ENCODE results near the gene ZNF304.

ZNF304 gene

DNA sequence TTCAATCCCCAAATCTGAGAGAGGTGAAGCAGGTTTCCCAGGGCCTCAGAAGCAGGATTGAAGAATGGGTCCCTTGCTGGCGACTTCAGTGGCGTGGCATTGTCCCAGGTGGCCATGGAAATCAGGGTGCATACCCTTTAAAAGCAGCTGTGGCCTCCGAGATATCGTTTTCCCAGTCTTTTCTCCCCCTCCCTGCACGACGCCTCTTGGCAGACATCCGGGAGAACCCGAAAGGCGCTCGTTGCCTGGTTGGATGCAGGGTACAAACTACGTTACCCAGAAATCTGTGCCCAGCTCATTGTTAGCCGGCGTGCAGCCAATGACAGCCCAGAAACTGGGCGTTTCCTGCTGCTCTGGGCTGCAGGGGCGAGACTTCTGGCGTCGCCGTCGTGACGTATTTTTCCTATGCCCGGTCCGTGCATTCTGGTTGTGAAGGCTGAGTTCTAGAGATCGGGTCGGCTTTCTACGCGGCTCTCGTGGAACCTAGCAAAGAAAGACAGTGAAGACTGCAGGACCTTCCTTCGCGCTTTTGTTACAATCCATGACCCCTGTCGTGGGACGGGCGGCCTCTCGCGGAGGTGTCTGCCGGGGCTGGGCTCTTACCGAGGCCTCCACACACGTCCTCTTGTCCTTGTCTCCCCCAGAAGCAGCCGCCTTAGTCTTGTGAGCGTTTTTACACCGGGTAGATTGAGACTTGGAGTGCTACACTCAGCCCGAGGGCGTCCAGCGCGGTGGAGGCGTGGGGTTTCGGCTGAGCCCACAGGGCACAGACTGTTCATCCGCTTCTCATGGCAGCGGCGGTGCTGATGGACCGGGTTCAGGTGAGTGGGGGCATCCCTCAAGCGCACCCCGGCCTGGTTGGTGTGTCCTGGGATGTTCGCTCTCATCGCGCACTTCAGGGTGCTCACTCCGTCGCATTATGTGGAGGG lies at the start of gene ZNF304:
TSS of gene ZNF304 (plus strand) at position 395 of the 929 bp plus-strand sequence. CDS start at position 789, 394 bp downstream.
- DNase-seq, result peak; percentile 96

DNA sequence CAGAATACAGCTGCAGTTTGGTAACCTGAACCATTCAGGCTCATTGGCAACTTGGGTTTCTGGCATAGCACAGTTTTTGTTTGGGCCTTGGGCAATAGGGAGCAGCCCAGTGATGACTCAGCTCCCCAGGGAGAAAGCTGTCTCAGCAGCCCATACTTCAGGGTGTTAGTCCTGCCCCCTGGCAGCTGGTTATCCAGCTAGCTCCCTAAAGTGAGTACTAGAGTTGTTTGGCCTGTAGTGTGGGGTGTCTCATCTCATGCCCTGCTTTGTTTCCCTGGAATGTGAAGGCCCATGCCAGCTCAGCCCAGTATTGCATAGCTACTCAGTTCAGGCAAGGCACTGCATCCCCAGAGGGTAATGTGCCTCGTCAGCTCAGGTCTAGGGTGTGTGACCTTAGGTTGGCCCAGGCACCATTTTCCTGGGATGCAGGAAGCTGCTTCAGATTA lies 49.0 kb upstream of the ZNF304 start:
- DNase-seq, result no peak

DNA sequence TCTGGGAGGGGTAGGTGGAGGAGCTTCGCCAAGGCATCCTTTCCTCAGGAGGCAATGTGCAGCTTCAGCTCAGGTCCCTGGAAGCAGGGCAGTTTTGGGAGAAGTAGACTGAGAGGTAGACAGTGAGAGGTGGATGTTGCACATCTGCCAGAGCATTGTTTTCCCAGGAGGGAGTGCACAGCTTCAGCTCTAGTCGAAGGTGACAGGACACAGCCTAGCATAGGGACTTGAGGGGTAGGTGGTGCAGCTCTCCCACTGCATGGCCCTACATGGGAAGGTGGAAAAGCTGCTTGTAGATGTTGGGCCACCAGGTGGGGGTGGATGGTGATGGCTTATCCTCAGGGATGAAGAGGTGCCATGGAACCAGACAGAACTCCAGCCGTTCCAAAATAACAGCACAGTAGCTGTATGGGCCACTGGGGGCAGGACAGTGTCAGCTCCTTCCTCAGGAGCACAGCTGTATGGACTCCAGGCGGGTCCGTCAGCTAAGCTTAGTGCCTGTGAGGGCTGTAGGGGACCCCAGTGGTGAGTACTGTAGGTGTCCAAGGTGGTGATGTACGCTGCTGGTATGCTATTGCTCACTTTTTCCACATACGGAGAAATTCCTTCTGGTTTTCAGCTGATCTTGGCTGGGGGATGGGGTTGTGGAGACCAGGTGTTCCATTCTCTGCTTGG lies 48.2 kb upstream of the ZNF304 start:
- DNase-seq, result no peak

DNA sequence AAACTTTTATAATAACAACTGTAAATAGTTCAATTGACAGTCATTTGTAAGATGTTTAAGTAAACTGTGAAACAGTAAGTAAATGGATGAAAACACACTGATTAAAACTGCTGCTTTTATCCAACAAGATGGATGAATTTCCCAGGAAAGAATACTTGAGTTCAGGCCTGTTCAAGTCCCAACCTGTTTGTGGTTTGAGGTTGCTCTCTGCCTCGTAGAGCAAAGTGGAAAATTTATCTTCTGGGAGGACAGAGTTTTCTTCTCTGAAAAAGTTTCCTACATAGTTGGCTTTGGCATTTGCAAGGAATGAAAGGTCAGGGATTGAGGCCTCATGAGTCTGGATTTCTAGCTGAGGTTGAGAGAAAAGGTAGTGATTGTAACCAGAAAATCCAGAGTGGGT lies 46.0 kb upstream of the ZNF304 start:
- DNase-seq, result no peak

DNA sequence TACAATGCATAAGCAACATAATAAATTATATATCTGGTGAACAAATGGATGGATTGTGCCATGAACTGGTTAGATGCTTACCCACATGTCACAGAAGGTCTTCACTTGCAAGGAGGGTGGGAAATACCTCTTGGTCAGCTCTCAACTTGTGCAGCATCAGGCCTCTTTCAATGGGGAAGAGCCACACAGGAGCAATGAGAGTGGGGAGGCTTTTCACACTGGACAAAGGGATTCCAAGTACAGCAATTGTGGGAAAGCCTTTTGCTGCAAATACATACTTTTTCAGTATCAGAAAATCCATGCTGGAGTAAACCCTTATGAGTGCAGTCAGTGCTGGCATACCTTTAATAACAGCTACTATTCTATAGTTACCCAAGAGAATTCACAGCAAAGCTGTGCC lies 42.6 kb upstream of the ZNF304 start:
- DNase-seq, result no peak

DNA sequence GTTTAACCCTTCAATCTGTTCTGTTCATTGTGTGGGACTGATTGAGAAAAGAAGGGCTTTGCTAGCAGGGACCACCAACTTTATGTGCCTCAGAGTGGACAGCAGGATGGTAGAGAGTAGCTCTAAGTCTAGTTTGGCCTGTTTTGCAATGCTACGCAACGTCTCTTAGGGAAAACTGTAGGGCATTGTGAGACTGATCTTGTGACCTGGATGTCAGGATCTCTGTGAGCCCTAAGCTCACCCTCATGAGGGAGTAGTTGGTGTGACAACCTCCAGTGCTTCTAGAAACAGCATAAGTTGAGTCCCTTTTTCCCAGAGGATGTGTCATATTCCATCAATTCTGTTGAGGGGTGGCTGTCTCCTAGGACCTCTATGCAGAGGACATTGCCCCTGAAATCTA lies 40.3 kb upstream of the ZNF304 start:
- DNase-seq, result no peak

- DNase-seq, result peak; percentile 34
Measured at GRCh38 chr19:57314146-57314545, 36.9 kb upstream of the ZNF304 start.

DNA sequence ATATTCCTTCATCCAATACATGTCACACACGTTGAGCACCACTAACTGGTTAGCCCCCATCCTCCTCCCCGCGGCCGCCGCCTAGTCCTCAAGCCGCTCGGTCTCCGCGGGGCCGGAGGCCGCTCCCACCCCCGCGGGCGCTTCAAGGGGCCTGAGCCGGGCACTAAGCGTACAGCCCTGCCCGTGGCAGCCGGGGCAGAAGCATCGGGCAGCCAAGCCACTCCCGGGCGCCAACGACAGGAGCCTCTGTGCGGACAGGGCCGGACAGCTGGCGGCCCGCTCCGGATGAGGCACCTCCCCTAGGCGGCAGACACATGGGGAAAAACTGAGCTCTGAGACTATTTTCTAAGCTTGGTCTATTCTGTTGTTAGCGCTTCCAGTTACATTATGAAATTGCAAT lies 33.6 kb upstream of the ZNF304 start:
- no peak for DNase-seq

DNA sequence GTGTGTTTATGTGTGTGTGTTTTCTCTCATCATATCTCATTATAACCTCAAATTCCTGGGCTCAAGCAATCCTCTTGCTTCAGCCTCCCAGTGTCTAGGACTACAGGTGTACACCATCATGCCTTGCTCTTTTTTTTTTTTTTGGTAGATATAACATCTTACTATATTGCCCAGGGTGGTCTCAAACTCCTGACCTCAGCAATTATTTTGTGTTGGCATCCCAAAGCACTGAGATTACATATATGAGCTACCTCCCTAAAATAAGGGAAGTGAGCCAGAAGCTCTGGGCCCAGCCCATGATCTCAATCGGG lies 31.2 kb upstream of the ZNF304 start:
- no peak for DNase-seq

- DNase-seq, result peak; percentile 97
Measured at GRCh38 chr19:57320180-57321084, 30.6 kb upstream of the ZNF304 start, which contains the start of gene ZNF543. Gene ZNF543, plus strand, starts transcription at chr19:57320472. Its CDS starts 382 bp downstream, at chr19:57320854.

DNA sequence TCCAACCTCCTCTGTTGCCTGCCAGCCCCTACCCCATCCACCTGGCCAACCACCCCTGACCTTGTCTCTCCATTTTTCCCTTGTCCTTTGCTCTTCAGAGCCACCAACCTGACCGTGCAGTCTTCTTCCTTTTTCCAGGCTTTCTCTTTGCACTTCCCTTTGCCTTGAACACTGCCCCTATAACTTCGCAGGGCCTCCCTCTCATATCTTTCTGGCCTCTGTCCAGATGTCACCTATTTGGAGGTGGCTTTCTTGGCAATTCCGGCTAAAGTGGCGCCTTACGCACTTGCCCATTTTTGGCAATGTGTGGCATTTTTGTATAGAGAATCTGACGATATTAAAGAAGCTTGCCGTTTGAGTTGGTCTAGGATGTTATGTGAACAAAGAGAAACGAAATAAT lies 30.0 kb upstream of the ZNF304 start:
- no peak for DNase-seq

DNA sequence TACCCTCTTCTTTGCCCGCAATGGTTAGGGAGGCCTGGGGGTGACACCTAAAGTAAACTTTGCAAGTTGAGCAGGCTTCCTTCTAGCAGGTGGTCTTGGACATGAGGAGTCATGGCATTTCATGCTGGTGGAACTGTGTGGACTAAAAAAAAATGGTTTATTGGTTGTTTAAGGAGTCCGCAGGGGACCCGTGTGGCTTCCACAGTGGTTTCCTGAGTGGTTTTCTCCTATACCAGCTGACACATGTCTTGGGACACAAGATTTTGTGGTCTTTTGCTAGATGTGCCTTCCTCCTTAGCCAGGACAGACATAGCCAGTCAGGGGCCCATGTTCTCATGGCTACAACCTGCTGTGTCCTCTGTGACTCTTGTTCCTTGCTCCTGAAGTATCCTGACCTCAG lies 29.3 kb upstream of the ZNF304 start:
- DNase-seq, result no peak

DNA sequence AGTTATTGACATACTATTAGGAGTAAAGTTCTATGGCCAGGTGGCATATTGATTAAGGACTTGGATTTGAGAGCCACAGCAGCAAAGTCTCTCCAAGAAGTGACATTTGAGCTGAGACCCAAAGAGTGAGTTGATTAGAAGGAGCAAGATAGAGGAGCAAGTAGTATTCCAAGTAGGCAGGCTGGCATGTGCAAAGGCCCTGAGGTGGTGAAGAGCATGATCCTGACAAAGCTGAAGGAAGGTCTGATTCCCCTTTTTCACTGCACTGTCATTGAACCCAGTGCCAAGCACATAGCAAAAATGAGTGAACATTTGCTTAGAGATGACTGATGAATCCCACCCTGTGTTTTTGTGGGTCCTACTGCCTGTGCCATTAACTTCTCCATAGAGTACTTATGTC lies 26.1 kb upstream of the ZNF304 start:
- no peak for DNase-seq

- no peak for DNase-seq
Measured at GRCh38 chr19:57327993-57328392, 23.1 kb upstream of the ZNF304 start.

DNA sequence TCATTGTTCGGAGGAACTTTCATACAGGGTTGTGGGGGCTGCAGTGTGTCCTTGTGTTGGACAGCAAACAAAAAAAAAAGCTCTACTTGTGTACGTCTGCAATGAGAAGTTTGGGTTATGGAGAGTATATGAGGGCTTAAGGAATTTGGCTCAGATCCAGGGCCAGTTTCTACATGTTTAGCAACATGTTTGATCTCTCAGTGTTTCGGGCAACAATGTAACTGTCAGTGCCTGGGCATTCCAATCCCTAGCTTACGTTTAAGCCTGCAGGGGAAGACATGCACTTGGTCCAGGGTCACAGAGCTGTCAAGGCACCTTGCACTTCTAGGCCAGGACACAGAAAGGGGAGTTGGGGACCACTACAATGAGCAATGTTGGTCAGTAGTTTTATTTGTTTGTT lies 16.9 kb upstream of the ZNF304 start:
- DNase-seq, result no peak

- DNase-seq, result no peak
Measured at GRCh38 chr19:57338877-57339276, 12.2 kb upstream of the ZNF304 start.

GRCh38 chr19:57342582-57342981 lies 8.5 kb upstream of the ZNF304 start:
- DNase-seq, result no peak

- DNase-seq, result no peak
Measured at GRCh38 chr19:57348136-57348535, 2.9 kb upstream of the ZNF304 start.

- no peak for DNase-seq
Measured at GRCh38 chr19:57351867-57352266, 796 bp downstream of the ZNF304 start.

DNA sequence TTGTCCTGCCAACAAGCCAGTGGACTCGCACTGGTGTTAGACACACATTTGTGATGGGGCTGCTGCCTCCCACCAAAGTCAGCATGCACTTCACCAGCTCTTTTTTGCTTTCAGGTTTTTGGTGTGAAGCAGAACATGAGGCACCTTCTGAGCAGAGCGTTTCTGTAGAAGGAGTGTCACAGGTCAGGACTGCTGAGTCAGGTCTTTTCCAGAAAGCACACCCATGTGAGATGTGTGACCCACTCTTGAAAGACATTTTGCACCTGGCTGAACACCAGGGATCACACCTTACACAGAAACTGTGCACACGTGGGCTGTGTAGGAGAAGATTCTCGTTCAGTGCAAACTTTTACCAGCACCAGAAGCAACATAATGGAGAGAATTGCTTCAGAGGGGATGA lies 4.8 kb downstream of the ZNF304 start:
- DNase-seq, result no peak

GRCh38 chr19:57357406-57357805 lies 6.3 kb downstream of the ZNF304 start:
- no peak for DNase-seq

GRCh38 chr19:57359300-57359699 lies 8.2 kb downstream of the ZNF304 start:
- no peak for DNase-seq

GRCh38 chr19:57362419-57362818 lies 11.3 kb downstream of the ZNF304 start:
- DNase-seq, result no peak

Measured in NCI-H1105 treated with DMSO at 0.1 percent for 48 hours (cell line).